Activated CD4-positive, alpha-beta T cell treated with anti-CD3 and anti-CD28 coated beads, Interleukin-2, amount 10 ng/mL, durations not matched to agents 24 days and 14 days (primary cell): Measurements from ENCODE around the gene RSPH10B2. TPM values are rescaled to one million over a fixed set of nuclear protein-coding genes. Genes with fewer than 3 reads are reported as not detected.
A peak's percentile ranks its signal among the peaks of the same experiment; 100 is the strongest.
"Not testable (repeated sequence)": the region's sequence is repeated elsewhere in the genome, so short reads cannot be mapped to it uniquely, and the experiment has no call there.

Source experiments
- DNase-seq: peaks from one replicate; pipeline ENCODE4 v3.0.0; 2022
- H3K27ac Mint-ChIP-seq: one replicate; pipeline ENCODE4 v1.8.0; 2022; ENCODE audit warnings: mild to moderate bottlenecking, mixed read lengths
- H3K27me3 Mint-ChIP-seq: one replicate; pipeline ENCODE4 v1.8.0; 2022; ENCODE audit warnings: mixed read lengths
- H3K36me3 Mint-ChIP-seq: one replicate; pipeline ENCODE4 v1.8.0; 2022; ENCODE audit warnings: low read depth, mild to moderate bottlenecking, mixed read lengths
- H3K4me1 Mint-ChIP-seq: one replicate; pipeline ENCODE4 v1.8.0; 2021; ENCODE audit warnings: mixed read lengths
- H3K4me3 Mint-ChIP-seq: one replicate; pipeline ENCODE4 v1.8.0; 2022; ENCODE audit warnings: mild to moderate bottlenecking, moderate library complexity, mixed read lengths
- H3K9me3 Mint-ChIP-seq: one replicate; pipeline ENCODE4 v1.8.0; 2021; ENCODE audit warnings: mixed read lengths
- intact Hi-C: fragments of 100-400 bp; cut with micrococcal nuclease; formaldehyde crosslinking; loops from one replicate; pipeline ENCODE4 v1.15.1; 2023
- total RNA-seq: library from RNA; stranded (reverse); gene quantifications from 2 replicates; pipeline ENCODE4 v1.2.3, GENCODE V29; 2022

The RSPH10B2 gene
- total RNA-seq, 1 donor from 2014 or later: 0.58 TPM

DNA sequence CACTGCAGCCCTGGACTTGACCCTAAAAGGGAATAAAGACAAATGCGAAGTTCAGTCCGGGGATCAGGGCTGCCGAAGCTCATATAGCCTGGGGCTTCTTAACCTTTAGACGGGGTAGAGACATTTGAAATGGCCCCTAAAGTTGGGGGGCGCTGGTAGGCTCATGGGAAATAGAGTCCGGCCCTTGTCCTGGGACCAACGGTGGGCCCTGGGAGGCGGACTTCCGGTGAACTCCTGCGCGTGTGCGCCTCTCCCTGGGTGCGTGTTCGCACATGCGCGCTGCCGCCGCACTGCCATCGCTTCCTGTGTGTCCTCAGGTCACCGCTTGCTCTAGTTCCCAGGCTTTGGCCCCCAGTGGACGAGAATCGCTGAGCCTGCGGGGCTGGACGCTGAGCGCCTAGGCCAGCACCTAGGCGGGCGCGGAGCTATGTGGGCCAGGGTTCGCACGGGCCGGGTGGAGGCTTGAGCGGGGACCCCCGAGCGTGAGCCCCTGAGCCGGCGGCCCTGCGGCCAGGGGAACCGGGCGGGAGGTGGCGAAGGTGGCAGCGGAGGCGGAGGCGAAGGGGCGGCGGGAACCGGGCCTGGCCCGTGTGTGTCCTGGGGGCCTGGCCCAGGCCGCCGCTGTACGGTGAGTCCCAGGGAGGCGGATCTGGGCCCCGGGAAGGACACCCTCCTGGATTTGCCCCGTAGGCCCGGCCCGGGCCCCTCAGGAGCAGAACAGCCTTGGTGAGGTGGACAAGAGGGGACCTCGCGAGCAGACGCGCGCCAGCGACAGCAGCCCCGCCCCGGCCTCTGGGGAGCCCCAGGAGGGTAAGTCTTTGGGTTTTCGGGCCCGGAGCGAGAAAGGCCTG, 24.2 kb upstream of the RSPH10B2 start:
- Mint-ChIP-seq H3K9me3 (peaks cover 6% of the 10 kb centered on the region), H3K4me3 (peak overlapping the region; percentile 90), H3K27ac (peak overlapping the region; percentile 91), H3K36me3 (peaks cover 38% of the 10 kb centered on the region), H3K4me1 (peaks cover 17% of the 10 kb centered on the region), H3K27me3 (peaks cover 2% of the 10 kb centered on the region)
- intact Hi-C loops: loop anchor here (1.0 kb wide), 1 partner anchor 22 kb away; no protein-coding TSS in a partner anchor
- DNase-seq: peak; percentile 95

DNA sequence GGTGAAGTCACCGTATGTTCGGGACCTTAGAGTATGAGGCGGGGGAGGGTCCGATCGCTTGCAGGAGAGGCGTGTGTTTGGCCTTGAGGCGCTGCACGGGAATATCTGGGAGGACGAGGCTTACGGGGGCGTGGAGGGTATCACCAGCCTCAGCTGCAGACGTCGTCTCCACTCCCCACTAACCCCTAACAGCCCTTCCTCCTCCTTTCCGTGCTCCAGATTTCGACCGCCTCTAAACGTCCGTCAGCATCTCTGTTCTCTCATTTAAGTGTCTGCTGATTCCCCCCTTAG, 23.6 kb upstream of the RSPH10B2 start:
- Mint-ChIP-seq H3K36me3 (peaks cover 42% of the 10 kb centered on the region), H3K4me1 (peaks cover 14% of the 10 kb centered on the region), H3K4me3 (peak overlapping the region; percentile 90)

DNA sequence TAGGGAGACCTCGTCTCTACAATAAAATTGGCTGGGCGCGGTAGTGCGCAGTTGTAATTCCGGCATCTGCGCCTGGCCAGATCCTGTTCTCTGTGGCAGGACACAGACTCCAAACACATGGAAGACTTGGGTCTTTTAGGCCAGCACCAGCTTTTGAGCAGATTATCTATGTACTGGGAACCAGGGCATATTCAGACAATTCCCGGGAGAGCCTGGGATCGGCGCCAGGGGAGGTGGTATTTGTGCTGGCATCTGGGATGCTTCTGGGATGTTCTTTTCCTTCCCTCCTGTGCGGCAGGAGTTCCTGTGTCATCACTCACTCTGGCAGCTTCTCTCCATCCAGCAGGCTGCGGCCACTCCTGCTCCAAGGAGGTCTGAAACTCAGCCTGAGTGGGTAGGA, 15.5 kb upstream of the RSPH10B2 start:
- DNase-seq, H3K27me3 Mint-ChIP-seq, H3K4me3 Mint-ChIP-seq, intact Hi-C loops, H3K9me3 Mint-ChIP-seq, H3K4me1 Mint-ChIP-seq, H3K27ac Mint-ChIP-seq: not testable (repeated sequence)
- peaks cover 57% of the 10 kb centered on the region for H3K36me3 Mint-ChIP-seq

More for the DNA sequence above, 23.6 kb upstream of the RSPH10B2 start:
- Mint-ChIP-seq H3K27ac (peak overlapping the region; percentile 91), H3K27me3 (peaks cover 2% of the 10 kb centered on the region), H3K9me3 (peaks cover 6% of the 10 kb centered on the region)
- intact Hi-C loops: no loop called here
- no peak for DNase-seq

DNA sequence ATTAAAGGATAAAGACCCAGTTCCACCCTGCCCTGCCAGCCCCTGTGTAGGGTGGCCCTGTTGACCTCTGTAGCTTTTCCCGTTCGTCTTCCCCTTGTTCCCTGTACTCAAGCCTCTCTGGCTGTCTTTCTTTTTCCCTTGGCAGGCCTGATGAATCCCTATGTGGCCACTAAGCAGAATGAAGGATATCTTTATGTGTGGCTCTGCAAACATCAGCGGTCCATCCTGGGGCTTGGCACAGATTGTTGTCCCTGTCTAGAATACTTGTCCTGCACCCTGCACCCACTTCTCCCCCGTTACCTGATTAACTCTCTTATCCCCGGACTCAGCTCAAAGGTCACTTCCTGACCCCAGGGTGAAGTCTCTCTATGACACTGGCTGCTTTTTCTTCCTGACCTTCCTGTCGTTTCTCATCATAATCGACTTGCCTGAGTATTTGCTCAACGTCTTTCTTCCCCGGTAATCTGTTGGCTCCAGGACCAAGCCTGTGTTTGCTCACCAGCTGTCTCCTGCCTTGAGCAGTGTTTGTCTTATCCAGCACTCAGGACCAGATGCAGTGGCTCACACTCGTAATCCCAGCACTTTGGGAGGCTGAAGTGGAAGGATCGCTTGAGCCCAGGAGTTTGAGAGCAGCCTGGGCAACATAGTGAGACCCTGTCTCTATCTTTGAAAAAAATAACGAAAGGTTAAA, 9.3 kb upstream of the RSPH10B2 start:
- intact Hi-C loops, H3K9me3 Mint-ChIP-seq, H3K4me1 Mint-ChIP-seq, DNase-seq, H3K4me3 Mint-ChIP-seq, H3K27ac Mint-ChIP-seq, H3K27me3 Mint-ChIP-seq: not testable (repeated sequence)
- peaks cover 26% of the 10 kb centered on the region for H3K36me3 Mint-ChIP-seq

GRCh38 chr7:6749335-6749734, 4.6 kb upstream of the RSPH10B2 start:
- intact Hi-C loops, H3K4me3 Mint-ChIP-seq, H3K36me3 Mint-ChIP-seq, H3K9me3 Mint-ChIP-seq, H3K27ac Mint-ChIP-seq, H3K4me1 Mint-ChIP-seq, H3K27me3 Mint-ChIP-seq: not testable (repeated sequence)
- DNase-seq: peak; percentile 44

DNA sequence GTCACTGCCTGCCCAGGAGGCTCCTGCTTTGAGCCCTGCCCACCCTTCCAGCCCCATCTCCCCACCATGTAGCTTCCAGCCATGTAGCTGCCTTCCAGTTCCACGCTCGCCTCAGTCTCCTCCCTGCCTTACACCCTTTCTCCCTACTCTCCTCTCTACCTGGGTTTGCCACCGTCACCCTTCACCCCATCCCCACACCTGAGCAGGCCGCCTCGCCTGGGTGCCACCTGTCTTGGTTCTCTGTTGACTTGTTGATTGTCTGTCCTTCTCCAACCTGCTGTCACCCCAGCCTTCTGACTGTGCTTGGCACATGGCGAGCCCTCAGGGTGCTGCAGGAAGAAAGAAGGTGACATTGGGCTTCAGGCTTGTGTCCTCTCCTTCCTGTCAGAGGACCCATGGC, 3.7 kb upstream of the RSPH10B2 start:
- intact Hi-C loops, H3K9me3 Mint-ChIP-seq, H3K27ac Mint-ChIP-seq, H3K36me3 Mint-ChIP-seq, H3K27me3 Mint-ChIP-seq, H3K4me1 Mint-ChIP-seq, H3K4me3 Mint-ChIP-seq: not testable (repeated sequence)
- peak; percentile 49 for DNase-seq

DNA sequence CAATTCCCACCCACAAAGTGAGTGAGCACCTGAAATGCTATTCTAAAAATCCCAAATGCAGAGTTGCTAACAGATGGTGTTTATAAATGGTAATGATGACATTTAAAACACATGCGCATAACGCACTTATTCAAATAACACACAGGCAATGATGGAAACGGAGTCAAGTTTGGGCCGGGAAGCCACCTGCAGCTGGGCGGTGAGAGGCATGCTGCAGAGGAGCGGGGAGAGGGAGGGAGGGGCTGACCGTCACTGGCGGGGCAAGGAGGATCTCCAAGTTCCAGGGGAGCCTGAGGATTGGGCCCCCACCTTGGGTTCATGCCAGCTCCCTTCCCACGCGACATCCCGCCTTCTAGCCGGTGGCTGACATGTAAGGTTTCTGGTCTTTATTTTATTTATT, 7.3 kb downstream of the RSPH10B2 start:
- H3K9me3 Mint-ChIP-seq, H3K4me3 Mint-ChIP-seq, H3K27ac Mint-ChIP-seq, H3K36me3 Mint-ChIP-seq, intact Hi-C loops, H3K27me3 Mint-ChIP-seq, H3K4me1 Mint-ChIP-seq, DNase-seq: not testable (repeated sequence)

DNA sequence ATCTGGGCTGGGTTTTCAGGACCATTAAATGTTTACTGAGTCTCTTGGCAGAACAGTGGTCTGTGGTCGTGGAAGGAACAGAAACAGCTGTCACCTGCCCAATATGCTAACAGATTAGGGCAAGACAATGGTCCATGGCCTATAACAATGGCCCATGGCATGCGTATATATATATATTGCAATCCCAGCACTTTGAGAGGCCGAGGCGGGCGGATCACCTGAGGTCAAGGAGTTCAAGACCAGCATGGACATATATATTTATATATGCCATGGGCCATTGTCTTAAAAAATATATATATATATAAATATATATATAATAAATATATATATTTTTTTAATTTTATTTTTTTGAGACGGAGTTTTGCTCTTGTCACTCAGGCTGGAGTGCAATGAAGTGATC, 27.7 kb downstream of the RSPH10B2 start:
- H3K27me3 Mint-ChIP-seq, H3K36me3 Mint-ChIP-seq, H3K4me1 Mint-ChIP-seq, H3K4me3 Mint-ChIP-seq, DNase-seq, H3K9me3 Mint-ChIP-seq, H3K27ac Mint-ChIP-seq, intact Hi-C loops: not testable (repeated sequence)

DNA sequence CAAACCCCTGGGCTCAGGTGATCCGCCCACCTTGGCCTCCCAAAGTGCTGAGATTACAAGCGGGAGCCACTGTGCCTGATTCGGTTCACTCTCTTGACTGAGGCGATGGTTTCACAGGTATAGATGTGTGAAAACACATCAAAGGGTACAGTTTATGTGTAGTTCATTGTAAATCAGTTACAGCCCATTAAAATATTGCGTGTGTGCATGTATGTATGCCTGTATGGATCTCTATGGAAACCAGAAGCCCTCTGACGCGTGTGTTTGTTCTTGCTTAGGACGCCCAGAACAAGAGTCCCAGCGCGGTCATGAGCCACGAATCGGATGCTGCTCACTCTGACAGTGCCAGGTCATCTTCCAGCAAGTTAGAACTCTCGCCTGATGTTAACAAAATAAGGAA, 35.5 kb downstream of the RSPH10B2 start:
- intact Hi-C loops, H3K27me3 Mint-ChIP-seq, H3K4me1 Mint-ChIP-seq: not testable (repeated sequence)

DNA sequence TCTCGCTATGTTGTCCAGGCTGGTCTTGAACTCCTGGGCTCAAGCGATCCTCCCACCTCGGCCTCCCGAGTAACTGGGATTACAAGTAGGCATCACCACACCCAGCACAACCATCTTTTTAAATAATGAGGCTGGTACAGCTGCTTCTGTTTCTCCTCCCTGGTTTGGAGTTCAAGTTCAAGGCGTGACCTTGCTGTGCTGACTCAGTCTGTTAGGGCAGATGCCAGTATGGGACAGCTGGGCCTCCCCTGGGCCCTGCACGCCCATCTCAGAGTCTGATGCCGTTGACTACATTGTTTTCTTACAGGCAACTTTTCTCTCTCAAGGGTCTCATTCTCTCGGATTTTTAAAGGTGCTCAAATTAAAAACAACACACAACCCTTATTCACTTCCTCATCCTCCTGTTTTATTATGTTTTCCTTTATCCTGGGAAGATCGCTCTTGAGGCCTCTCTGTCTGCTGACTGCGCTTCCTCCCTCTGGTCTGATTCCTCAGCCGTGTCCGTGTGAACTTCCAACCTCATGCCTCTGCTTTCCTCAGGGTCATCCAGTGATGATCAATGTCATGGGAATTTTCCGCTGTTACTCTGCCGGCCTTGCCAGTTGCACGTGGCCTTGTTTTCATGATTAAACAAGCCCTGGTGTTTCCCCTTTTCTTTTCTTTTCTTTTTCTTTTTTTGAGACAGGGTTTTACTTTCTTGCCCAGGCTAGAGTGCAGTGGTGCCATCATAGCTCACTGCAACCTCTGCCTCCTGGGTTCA, 38.4 kb downstream of the RSPH10B2 start:
- H3K9me3 Mint-ChIP-seq, DNase-seq, H3K27ac Mint-ChIP-seq, H3K4me3 Mint-ChIP-seq, H3K36me3 Mint-ChIP-seq, H3K27me3 Mint-ChIP-seq, H3K4me1 Mint-ChIP-seq, intact Hi-C loops: not testable (repeated sequence)

More for the DNA sequence above, 35.5 kb downstream of the RSPH10B2 start:
- DNase-seq, H3K27ac Mint-ChIP-seq, H3K4me3 Mint-ChIP-seq, H3K9me3 Mint-ChIP-seq, H3K36me3 Mint-ChIP-seq: not testable (repeated sequence)

GRCh38 chr7:6794276-6794675, 40.4 kb downstream of the RSPH10B2 start:
- DNase-seq, intact Hi-C loops, H3K9me3 Mint-ChIP-seq, H3K4me3 Mint-ChIP-seq, H3K27me3 Mint-ChIP-seq, H3K36me3 Mint-ChIP-seq, H3K27ac Mint-ChIP-seq, H3K4me1 Mint-ChIP-seq: not testable (repeated sequence)

DNA sequence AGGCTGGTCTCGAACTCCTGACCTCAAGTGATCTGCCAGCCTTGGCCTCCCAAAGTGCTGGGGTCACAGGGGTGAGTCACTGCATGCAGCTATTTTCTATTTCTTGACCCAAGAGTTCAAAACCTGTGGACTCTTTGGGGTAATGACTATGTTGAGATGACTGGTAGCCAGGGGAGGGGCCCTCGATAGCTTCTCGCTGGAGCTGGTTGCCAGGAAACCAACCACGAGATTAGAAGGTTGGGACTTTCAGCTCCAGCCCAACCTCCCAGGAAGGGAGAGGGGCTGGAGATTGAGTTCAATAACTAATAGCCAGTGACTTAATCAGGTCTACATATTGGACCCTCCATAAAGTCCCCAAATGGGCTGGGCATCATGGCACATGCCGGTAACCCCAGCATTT, 43.3 kb downstream of the RSPH10B2 start:
- not testable (repeated sequence) for H3K27me3 Mint-ChIP-seq, H3K9me3 Mint-ChIP-seq, H3K27ac Mint-ChIP-seq

GRCh38 chr7:6798047-6798446, 44.1 kb downstream of the RSPH10B2 start:
- intact Hi-C loops: not testable (repeated sequence)

More for the DNA sequence above, 43.3 kb downstream of the RSPH10B2 start:
- H3K4me1 Mint-ChIP-seq, DNase-seq, H3K36me3 Mint-ChIP-seq, intact Hi-C loops, H3K4me3 Mint-ChIP-seq: not testable (repeated sequence)

DNA sequence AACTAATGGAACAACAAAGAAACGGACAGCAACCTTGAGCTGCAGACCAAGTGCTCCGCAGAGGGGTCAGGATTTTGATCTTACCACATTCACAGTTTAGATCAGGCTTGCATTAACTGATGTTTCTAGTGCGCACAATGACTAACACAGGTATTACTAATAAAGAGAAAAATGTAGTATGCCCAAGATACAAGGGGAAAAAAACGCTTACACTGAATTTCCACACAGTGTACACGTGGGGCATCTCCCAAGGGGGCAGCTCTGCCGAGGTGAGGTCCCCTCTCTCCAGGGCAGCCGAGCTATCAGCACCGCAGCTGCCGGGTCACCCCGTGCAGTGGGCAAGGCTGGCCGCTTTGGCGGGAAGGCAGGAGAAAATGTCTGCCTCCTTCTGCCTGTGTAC, 46.0 kb downstream of the RSPH10B2 start:
- H3K27ac Mint-ChIP-seq, H3K9me3 Mint-ChIP-seq, H3K4me3 Mint-ChIP-seq, H3K4me1 Mint-ChIP-seq, DNase-seq, H3K36me3 Mint-ChIP-seq, H3K27me3 Mint-ChIP-seq, intact Hi-C loops: not testable (repeated sequence)

More at GRCh38 chr7:6798047-6798446, 44.1 kb downstream of the RSPH10B2 start:
- H3K36me3 Mint-ChIP-seq, H3K9me3 Mint-ChIP-seq, DNase-seq, H3K27ac Mint-ChIP-seq, H3K4me3 Mint-ChIP-seq, H3K4me1 Mint-ChIP-seq, H3K27me3 Mint-ChIP-seq: not testable (repeated sequence)
